Prostate gland (tissue), 2 donors: ENCODE data around the gene WDR86.

ENCODE experiments used
- POLR2AphosphoS5 ChIP-seq: sonication (generic); formaldehyde crosslinking; IDR thresholded peaks from one replicate; pipeline ENCODE4 v1.6.1; 2017; ENCODE audit warnings: antibody characterized with exemption
- TF ChIP-seq, protein P1 (sequence below), 4 experiments: fragments of 200-600 bp in 2 of 4; fragments of 450-650 bp in 2 of 4; sonication (generic) in 2 of 4; IDR thresholded peaks; 1 replicate in 3 of 4; 2 replicates in 1 of 4; pipeline ENCODE4 v1.5.1; 2016 to 2019; ENCODE audit warnings: antibody characterized with exemption in 4 of 4, mild to moderate bottlenecking in 2 of 4, moderate library complexity in 2 of 4

- TF ChIP-seq, protein P1, sequence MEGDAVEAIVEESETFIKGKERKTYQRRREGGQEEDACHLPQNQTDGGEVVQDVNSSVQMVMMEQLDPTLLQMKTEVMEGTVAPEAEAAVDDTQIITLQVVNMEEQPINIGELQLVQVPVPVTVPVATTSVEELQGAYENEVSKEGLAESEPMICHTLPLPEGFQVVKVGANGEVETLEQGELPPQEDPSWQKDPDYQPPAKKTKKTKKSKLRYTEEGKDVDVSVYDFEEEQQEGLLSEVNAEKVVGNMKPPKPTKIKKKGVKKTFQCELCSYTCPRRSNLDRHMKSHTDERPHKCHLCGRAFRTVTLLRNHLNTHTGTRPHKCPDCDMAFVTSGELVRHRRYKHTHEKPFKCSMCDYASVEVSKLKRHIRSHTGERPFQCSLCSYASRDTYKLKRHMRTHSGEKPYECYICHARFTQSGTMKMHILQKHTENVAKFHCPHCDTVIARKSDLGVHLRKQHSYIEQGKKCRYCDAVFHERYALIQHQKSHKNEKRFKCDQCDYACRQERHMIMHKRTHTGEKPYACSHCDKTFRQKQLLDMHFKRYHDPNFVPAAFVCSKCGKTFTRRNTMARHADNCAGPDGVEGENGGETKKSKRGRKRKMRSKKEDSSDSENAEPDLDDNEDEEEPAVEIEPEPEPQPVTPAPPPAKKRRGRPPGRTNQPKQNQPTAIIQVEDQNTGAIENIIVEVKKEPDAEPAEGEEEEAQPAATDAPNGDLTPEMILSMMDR (IDR thresholded peaks at IDR 0.05) = no peak
- no peak for TF ChIP-seq POLR2AphosphoS5
Observed at GRCh38 chr7:151384352-151384697, 25.5 kb downstream of the WDR86 start.
